ENCODE data around the gene BFSP1.

DNA sequence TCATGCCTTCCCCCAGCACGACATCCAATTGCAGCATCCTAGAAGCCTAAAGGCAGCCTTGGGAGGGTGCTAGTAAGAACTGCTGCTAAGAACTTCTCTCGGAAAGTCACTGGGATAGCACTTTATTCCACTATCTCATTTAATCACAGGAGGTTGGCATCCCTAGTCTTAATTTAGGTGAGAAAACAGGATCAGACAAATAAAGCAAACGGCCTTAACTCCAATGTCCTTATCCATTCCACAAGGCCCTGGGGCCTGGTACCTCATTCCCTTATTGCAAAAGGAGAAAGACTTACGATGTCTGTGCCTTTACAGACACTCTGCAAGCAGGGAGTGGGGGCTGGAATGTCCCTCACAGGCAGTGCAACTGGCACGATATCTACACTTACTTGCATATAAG, 60.7 kb downstream of the BFSP1 start:
- no peak for TF ChIP-seq CTCF (IDR thresholded peaks at IDR 0.05 in 4 of 5, conservative IDR thresholded peaks at IDR 0.05 in 1 of 5)
- no peak for TF ChIP-seq POLR2A (IDR thresholded peaks at IDR 0.05)
